K562 (cell line): Measurements from ENCODE around the gene IGSF3. TPM values are rescaled to one million over a fixed set of nuclear protein-coding genes. Genes with fewer than 3 reads are reported as not detected.

ENCODE experiments used
- ATAC-seq: fragments of 200-7000 bp; cut with Tn5 transposase; 3 replicates; pipeline ENCODE4 v1.9.1; 2020; ENCODE audit warnings: moderate library complexity
- BruUV-seq: library from RNA; stranded (reverse); fragments of 400-500 nt; replicated peaks from 2 replicates; lab custom pipeline; 2021; lab: Mats Ljungman, UMichigan
- CTCF ChIA-PET: fragments of 300-600 bp; formaldehyde crosslinking; extraction: SDS; loops from one replicate; lab custom pipeline; 2021; ENCODE audit warnings: low intra/inter-chr PET ratio; lab: Yijun Ruan, JAX
- POLR2A ChIA-PET: fragments of 300-600, 350-650 bp; sonication (Branson Sonifier 250); formaldehyde crosslinking; extraction: SDS; loops from one replicate; lab custom pipeline; 2021; ENCODE audit warnings: antibody characterized with exemption, inconsistent platforms; lab: Yijun Ruan, JAX
- DNase-seq, 4 experiments: peaks; one replicate each; pipeline versions ENCODE4 v3.0.0 to v3.0.0-alpha.2; 2011 to 2018; ENCODE audit warnings: low spot score in 3 of 4, mixed read lengths in 3 of 4; ENCODE audit errors: extremely low read depth in 1 of 4
- FAIRE-seq: peaks from 2 replicates; lab custom pipeline; 2011; peaks lifted over from hg19 to GRCh38; lab: Jason Lieb, UNC
- H2AFZ ChIP-seq: 2 replicates; pipeline ENCODE4 v1.6.0; 2011; ENCODE audit warnings: low read depth, low read length, control low read depth, inconsistent platforms
- H3K27ac ChIP-seq: fragments of 200-600 bp; 3 replicates; pipeline ENCODE4 v1.8.0; 2011; ENCODE audit warnings: low read depth, mild to moderate bottlenecking, control low read depth, inconsistent platforms, low read length, moderate library complexity, mixed read lengths; ENCODE audit errors: extremely low read depth
- H3K27me3 ChIP-seq, 2 experiments: fragments of 300-600 bp in 1 of 2; 2 replicates in 1 of 2; 3 replicates in 1 of 2; pipeline versions ENCODE4 v1.6.0 to v1.8.0; 2011; ENCODE audit warnings: inconsistent platforms in 2 of 2, low read length in 2 of 2, mild to moderate bottlenecking in 1 of 2, mixed read lengths in 1 of 2, moderate library complexity in 1 of 2; ENCODE audit not compliant: control insufficient read depth in 2 of 2, insufficient read depth in 2 of 2
- H3K36me3 ChIP-seq: fragments of 300-600 bp; 3 replicates; pipeline ENCODE4 v1.8.0; 2011; ENCODE audit warnings: mild to moderate bottlenecking, low read length, inconsistent platforms; ENCODE audit not compliant: control insufficient read depth, insufficient read depth
- H3K4me1 ChIP-seq, 2 experiments: fragments of 200-600 bp in 1 of 2; replicated peaks in 1 of 2; 2 replicates in 1 of 2; 3 replicates in 1 of 2; pipeline versions ENCODE4 v1.5.1 to v1.8.0; 2011; ENCODE audit warnings: inconsistent platforms in 2 of 2, low read length in 2 of 2, mild to moderate bottlenecking in 1 of 2, mixed read lengths in 1 of 2, moderate library complexity in 1 of 2; ENCODE audit not compliant: control insufficient read depth in 2 of 2, insufficient read depth in 2 of 2
- H3K4me2 ChIP-seq: 2 replicates; pipeline ENCODE4 v1.6.1; 2011; ENCODE audit warnings: low read length, control low read depth, inconsistent platforms, mixed read lengths; ENCODE audit not compliant: insufficient read depth
- H3K4me3 ChIP-seq: fragments of 200-600 bp; sonication (generic), shearing (Covaris generic); 2 replicates; pipeline ENCODE4 v1.5.1; 2016; ENCODE audit warnings: control low read depth, inconsistent platforms
- H3K79me2 ChIP-seq: fragments of 200-600 bp; 3 replicates; pipeline ENCODE4 v1.8.0; 2011; ENCODE audit warnings: low read length, inconsistent platforms; ENCODE audit not compliant: control insufficient read depth, insufficient read depth
- H3K9ac ChIP-seq, 2 experiments: 2 replicates each; pipeline versions ENCODE4 v1.6.0 to v1.6.1; 2011; ENCODE audit warnings: low read depth in 2 of 2, low read length in 2 of 2, control low read depth in 1 of 2, inconsistent platforms in 1 of 2, mild to moderate bottlenecking in 1 of 2, mixed read lengths in 1 of 2; ENCODE audit not compliant: insufficient read depth in 1 of 2
- H3K9me1 ChIP-seq: one replicate; pipeline ENCODE4 v1.6.0; 2011; ENCODE audit warnings: inconsistent platforms, mild to moderate bottlenecking, low read length, moderate library complexity; ENCODE audit not compliant: control insufficient read depth, insufficient read depth
- H3K9me3 ChIP-seq: replicated peaks from 2 replicates; pipeline ENCODE4 v1.5.1; 2011; ENCODE audit warnings: low read depth, low read length, inconsistent platforms; ENCODE audit not compliant: control insufficient read depth, insufficient read depth
- H4K20me1 ChIP-seq: replicated peaks from 2 replicates; pipeline ENCODE4 v1.6.1; 2011; ENCODE audit warnings: low read length, inconsistent platforms, mixed read lengths; ENCODE audit not compliant: control insufficient read depth, insufficient read depth
- ADNP ChIP-seq: fragments of 200-800 bp; sonication (Bioruptor generic); IDR thresholded peaks from 2 replicates; pipeline ENCODE4 v1.6.1; 2016; ENCODE audit warnings: missing genetic modification characterization, missing compliant biosample characterization
- CBX1 ChIP-seq: sonication (generic); IDR thresholded peaks from 2 replicates; pipeline ENCODE4 v1.6.1; 2016; ENCODE audit warnings: antibody characterized with exemption, low read depth, mild to moderate bottlenecking
- CBX3 ChIP-seq, 2 experiments: IDR thresholded peaks; 1 replicate in 1 of 2; 2 replicates in 1 of 2; pipeline ENCODE4 v1.6.1; 2012; ENCODE audit warnings: inconsistent platforms in 2 of 2, low read length in 2 of 2, borderline replicate concordance in 1 of 2, control low read depth in 1 of 2
- CBX5 ChIP-seq: IDR thresholded peaks from 2 replicates; pipeline ENCODE4 v1.6.1; 2014; ENCODE audit warnings: low read depth, borderline replicate concordance
- CEBPB ChIP-seq: fragments of 450-650 bp; IDR thresholded peaks from 2 replicates; pipeline ENCODE4 v1.6.1; 2016; ENCODE audit warnings: missing genetic modification characterization, missing compliant biosample characterization
- CHD4 ChIP-seq: fragments of 200-600 bp; sonication (generic); IDR thresholded peaks from 3 replicates; pipeline ENCODE4 v1.6.1; 2012; ENCODE audit warnings: low read depth, mild to moderate bottlenecking, mixed read lengths, low read length, inconsistent platforms; ENCODE audit not compliant: insufficient read depth, insufficient replicate concordance, poor library complexity, severe bottlenecking
- HDAC6 ChIP-seq: IDR thresholded peaks from 2 replicates; pipeline ENCODE4 v1.6.1; 2012; ENCODE audit warnings: low read depth, mild to moderate bottlenecking, control low read depth, inconsistent platforms, low read length, moderate library complexity
- KDM1A ChIP-seq, 2 experiments: fragments of 450-650 bp; IDR thresholded peaks; 2 replicates each; pipeline ENCODE4 v1.6.1; 2016; ENCODE audit warnings: mild to moderate bottlenecking in 2 of 2
- NCOA4 ChIP-seq: fragments of 450-650 bp; IDR thresholded peaks from 2 replicates; pipeline ENCODE4 v1.6.1; 2018; ENCODE audit warnings: mild to moderate bottlenecking; ENCODE audit not compliant: partially characterized antibody
- NFIC ChIP-seq: fragments of 450-650 bp; IDR thresholded peaks from 2 replicates; pipeline ENCODE4 v1.6.1; 2017; ENCODE audit warnings: mild to moderate bottlenecking, inconsistent platforms
- PRPF4 ChIP-seq: fragments of 200-400 bp; formaldehyde crosslinking; IDR thresholded peaks from one replicate; pipeline ENCODE4 v1.6.1; 2017; ENCODE audit warnings: low read length, low read depth, mild to moderate bottlenecking; ENCODE audit not compliant: insufficient read depth, poor library complexity, severe bottlenecking
- TBP ChIP-seq: optimal IDR thresholded peaks from 2 replicates; pipeline ENCODE3; 2011; ENCODE audit warnings: low read depth, low read length, improper control_type of control experiment
- TRIM24 ChIP-seq, 2 experiments: fragments of 450-650 bp; IDR thresholded peaks; 2 replicates each; pipeline ENCODE4 v1.6.1; 2016
- TRIM28 ChIP-seq: fragments of 450-650 bp; IDR thresholded peaks from 2 replicates; pipeline ENCODE4 v1.6.1; 2017
- XRCC3 ChIP-seq: fragments of 450-650 bp; IDR thresholded peaks from 2 replicates; pipeline ENCODE4 v1.6.1; 2017; ENCODE audit warnings: mild to moderate bottlenecking, moderate library complexity
- ZFP30 ChIP-seq: fragments of 250-450 bp; sonication (Bioruptor Pico); IDR thresholded peaks from 2 replicates; pipeline ENCODE4 v1.8.0; 2022; ENCODE audit warnings: moderate library complexity, mild to moderate bottlenecking, inconsistent platforms, borderline replicate concordance
- ZNF175 ChIP-seq: fragments of 200-800 bp; sonication (Bioruptor generic); IDR thresholded peaks from 2 replicates; pipeline ENCODE4 v1.6.1; 2016; ENCODE audit warnings: low read depth, mild to moderate bottlenecking, missing genetic modification characterization, missing compliant biosample characterization
- ZNF316 ChIP-seq: fragments of 450-650 bp; IDR thresholded peaks from 2 replicates; pipeline ENCODE4 v1.6.1; 2016
- ZSCAN29 ChIP-seq: fragments of 450-650 bp; IDR thresholded peaks from 2 replicates; pipeline ENCODE4 v1.6.1; 2017
- WGBS: fragments of 100-300 bp; shearing (Covaris generic); methylation state at CpG from one replicate; pipeline ENCODE4 v1.1.6; 2016; ENCODE audit warnings: low coverage, mixed read lengths; ENCODE audit not compliant: insufficient coverage; ENCODE audit errors: missing lambda C conversion rate; 5-methylcytosine and 5-hydroxymethylcytosine counted together
- in situ Hi-C: fragments of 300-500 bp; cut with MboI; formaldehyde crosslinking; loops from 4 replicates; pipeline ENCODE4 v1.15.0; 2018; ENCODE audit warnings: inconsistent platforms, mixed read lengths
- intact Hi-C: fragments of 100-400 bp; cut with micrococcal nuclease; formaldehyde crosslinking; loops from 2 replicates; pipeline ENCODE4 v1.14.2; 2022
- polyA plus RNA-seq, 8 experiments: library from polyadenylated mRNA; depleted of rRNA in 4 of 8; stranded (reverse) in 5 of 8; unstranded in 3 of 8; fragments of >200 nt; fragmentation: Nextera tagmentation in 2 of 8; fragmentation: Illumina TruSeq in 1 of 8; extraction: Ambion mirVana in 2 of 8; extraction: Trizol in 1 of 8; gene quantifications; 2 replicates each; pipeline versions ENCODE4 v1.2.1 to v1.2.3, GENCODE V29; 2011 to 2014; ENCODE audit warnings: inconsistent platforms in 1 of 8, missing spikeins in 1 of 8
- total RNA-seq, 7 experiments: library from RNA; depleted of rRNA in 6 of 7; stranded (reverse); fragments of >200 nt in 6 of 7; fragmentation: Illumina TruSeq in 2 of 7; extraction: Trizol in 2 of 7; gene quantifications; 2 replicates each; pipeline versions ENCODE4 v1.2.1 to v1.2.3, GENCODE V29; 2011 to 2021; ENCODE audit warnings: low replicate concordance in 1 of 7

IGSF3 gene
- total and polyA plus RNA-seq, 9 of the 15 experiments (the other 6 are each of a cell fraction or from before 2014, with no cell fraction given), result 1.1 to 15.0 (median 8.3) TPM

DNA sequence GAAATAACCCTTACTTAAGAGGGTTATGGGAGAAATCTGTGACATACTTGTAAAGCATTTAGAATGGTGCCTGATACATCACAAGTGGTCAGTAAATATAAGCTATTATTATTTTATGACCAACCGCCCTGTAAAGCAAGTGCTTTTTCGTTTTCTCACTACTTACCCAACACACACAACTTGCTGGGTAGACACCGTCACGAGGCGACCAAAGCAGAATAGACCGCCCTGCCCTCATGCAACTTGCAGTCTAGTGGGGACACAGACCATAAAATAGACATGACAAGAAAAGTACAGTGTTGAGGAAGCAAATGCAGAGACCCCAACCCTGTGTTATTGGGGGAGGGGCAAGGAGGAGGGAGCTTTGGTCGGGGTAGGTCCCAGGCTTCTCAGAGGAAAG, 744 bp upstream of the IGSF3 start:
- no TSS peak for BruUV-seq
- DNase-seq (no peak), ATAC-seq (no peak), FAIRE-seq (no peak)
- H3K4me3 ChIP-seq, result no peak overlapping the region
- peaks cover 8% of the 10 kb centered on the region; the same call in 1 of the 3 replicates for H3K79me2 ChIP-seq
- peaks cover 20% of the 10 kb centered on the region in 2 experiments for H3K4me1 ChIP-seq
- TF ChIP-seq PRPF4 (no peak), CBX1 (peak; percentile 84), HDAC6 (no peak), ZNF316 (peak; percentile 93), ZNF175 (no peak), ZSCAN29 (no peak), ZFP30 (CRISPR knock-in tag) (no peak), CBX3 (IDR thresholded peaks at IDR 0.05; ENCODE audit: borderline replicate concordance in 1 of 2, low read length in 2 of 2) (peak in 1 of 2 experiments; percentile 92; a peak in 2 of 3 replicates), NCOA4 (no peak), XRCC3 (0 out of 2 replicates have a peak, but pooled peaks have one; percentile 39), ADNP (tag) (peak; percentile 54; the same call in 1 of the 2 replicates), CHD4 (peak; percentile 49), KDM1A (IDR thresholded peaks at IDR 0.05) (peak in 1 of 2 experiments; percentile 45; a peak in 1 of 4 replicates), TBP (peak; percentile 17), TRIM24 (IDR thresholded peaks at IDR 0.05) (peak; percentile 71 to 81; a peak in 3 of 4 replicates), TRIM28 (peak; percentile 87), CEBPB (tag) (no peak), CBX5 (peak; percentile 63; the same call in 1 of the 2 replicates), NFIC (no peak)
- TF ChIP-seq, all 486 proteins: peak for 11
- ChIA-PET CTCF (no interaction called here), POLR2A (interaction anchor here (0.8 to 1.5 kb wide), 5 partner anchors 8 to 318 kb away, joined by 3 to 5 read pairs (median 3); no protein-coding TSS in a partner anchor)
- 82% methylated on average over 7 of the region's 7 CpGs for WGBS
- Histone ChIP-seq H3K36me3 (peaks cover 4% of the 10 kb centered on the region; the same call in 1 of the 3 replicates), H4K20me1 (peaks cover 11% of the 10 kb centered on the region), H3K9me1 (peaks cover 3% of the 10 kb centered on the region), H3K9me3 (peaks cover 6% of the 10 kb centered on the region), H2AFZ (peak overlapping the region; percentile 92), H3K27me3 (no peaks in the 10 kb centered on the region), H3K27ac (no peak overlapping the region), H3K4me2 (peak overlapping the region; percentile 70; the same call in 1 of the 2 replicates), H3K9ac (peak overlapping the region in 1 of 2 experiments; percentile 48; a peak in 1 of 4 replicates)
- intact Hi-C loops (loop anchor here (5.0 kb wide), 1 partner anchor 36 kb away; no protein-coding TSS in a partner anchor), in situ Hi-C loops (no loop called here)
